Tibial artery (tissue), 4 donors: ENCODE measurements around the gene ROR1.

Experiments
- DNase-seq, 2 donors: peaks; one replicate each; pipeline ENCODE4 v3.0.0-alpha.2; 2019
- H3K27ac ChIP-seq, 2 donors: fragments of 200-600 bp; sonication (generic) in 1 of 2; 1 replicate in 1 of 2; 2 replicates in 1 of 2; pipeline ENCODE4 v1.5.1; 2018 to 2019; ENCODE audit warnings: mild to moderate bottlenecking in 1 of 2
- H3K27me3 ChIP-seq, 2 donors: fragments of 200-600 bp; sonication (generic) in 1 of 2; one replicate each; pipeline versions ENCODE4 v1.5.1 to v1.6.0; 2016 to 2019
- H3K36me3 ChIP-seq, 3 donors: fragments of 200-600 bp; sonication (generic) in 2 of 3; one replicate each; pipeline ENCODE4 v1.5.1; 2016 to 2019; ENCODE audit warnings: mild to moderate bottlenecking in 2 of 3
- H3K4me1 ChIP-seq, 4 donors: fragments of 200-600 bp; sonication (generic) in 2 of 4; 1 replicate in 3 of 4; 2 replicates in 1 of 4; pipeline ENCODE4 v1.5.1; 2016 to 2019
- H3K4me3 ChIP-seq, 2 donors: fragments of 200-600 bp; sonication (generic) in 1 of 2; 1 replicate in 1 of 2; 2 replicates in 1 of 2; pipeline ENCODE4 v1.5.1; 2018 to 2019; ENCODE audit warnings: mild to moderate bottlenecking in 2 of 2
- H3K9me3 ChIP-seq, 3 donors: fragments of 200-600 bp; sonication (generic) in 1 of 3; one replicate each; pipeline ENCODE4 v1.5.1; 2016 to 2019
- intact Hi-C: fragments of 100-400 bp; cut with DNase I; formaldehyde crosslinking; loops from one replicate; pipeline ENCODE4 v1.15.0; 2023; ENCODE audit warnings: low total_unique reads
- TF ChIP-seq, protein P1 (sequence below), 2 experiments: fragments of 200-600 bp in 1 of 2; fragments of 450-650 bp in 1 of 2; IDR thresholded peaks; one replicate each; pipeline ENCODE4 v1.5.1; 2017 to 2019; ENCODE audit warnings: antibody characterized with exemption in 2 of 2, mild to moderate bottlenecking in 1 of 2, moderate library complexity in 1 of 2

Gene ROR1

DNA sequence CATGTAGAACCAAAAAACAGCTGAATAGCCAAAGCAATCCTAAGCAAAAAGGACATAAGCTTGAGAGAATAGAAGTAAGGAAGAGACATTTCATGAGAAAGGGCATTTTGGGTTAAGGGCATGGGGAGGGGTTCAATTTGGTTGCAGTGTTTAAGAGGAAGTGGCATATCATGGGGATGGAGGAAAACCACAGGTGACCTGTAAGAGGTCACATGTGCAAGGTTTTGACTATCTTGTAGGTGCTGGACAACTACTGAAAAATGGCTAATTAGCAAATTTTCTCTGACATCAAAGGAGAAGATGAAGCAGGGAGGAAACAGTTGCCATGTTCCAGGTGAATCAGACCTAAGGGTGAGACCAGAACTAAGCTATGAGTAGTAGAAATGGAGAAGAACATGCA lies 31.3 kb upstream of the ROR1 start:
- no peak overlapping the region for H3K27ac ChIP-seq
- H3K27me3 ChIP-seq = no peaks in the 10 kb centered on the region
- H3K4me3 ChIP-seq = no peak overlapping the region
- intact Hi-C loops = no loop called here
- H3K9me3 ChIP-seq = no peaks in the 10 kb centered on the region
- no peak for DNase-seq
- TF ChIP-seq, protein P1, sequence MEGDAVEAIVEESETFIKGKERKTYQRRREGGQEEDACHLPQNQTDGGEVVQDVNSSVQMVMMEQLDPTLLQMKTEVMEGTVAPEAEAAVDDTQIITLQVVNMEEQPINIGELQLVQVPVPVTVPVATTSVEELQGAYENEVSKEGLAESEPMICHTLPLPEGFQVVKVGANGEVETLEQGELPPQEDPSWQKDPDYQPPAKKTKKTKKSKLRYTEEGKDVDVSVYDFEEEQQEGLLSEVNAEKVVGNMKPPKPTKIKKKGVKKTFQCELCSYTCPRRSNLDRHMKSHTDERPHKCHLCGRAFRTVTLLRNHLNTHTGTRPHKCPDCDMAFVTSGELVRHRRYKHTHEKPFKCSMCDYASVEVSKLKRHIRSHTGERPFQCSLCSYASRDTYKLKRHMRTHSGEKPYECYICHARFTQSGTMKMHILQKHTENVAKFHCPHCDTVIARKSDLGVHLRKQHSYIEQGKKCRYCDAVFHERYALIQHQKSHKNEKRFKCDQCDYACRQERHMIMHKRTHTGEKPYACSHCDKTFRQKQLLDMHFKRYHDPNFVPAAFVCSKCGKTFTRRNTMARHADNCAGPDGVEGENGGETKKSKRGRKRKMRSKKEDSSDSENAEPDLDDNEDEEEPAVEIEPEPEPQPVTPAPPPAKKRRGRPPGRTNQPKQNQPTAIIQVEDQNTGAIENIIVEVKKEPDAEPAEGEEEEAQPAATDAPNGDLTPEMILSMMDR (IDR thresholded peaks at IDR 0.05) = no peak
- H3K4me1 ChIP-seq = peaks cover 0 to 14% (median 2%) of the 10 kb centered on the region in 4 donors
- H3K36me3 ChIP-seq = no peaks in the 10 kb centered on the region

DNA sequence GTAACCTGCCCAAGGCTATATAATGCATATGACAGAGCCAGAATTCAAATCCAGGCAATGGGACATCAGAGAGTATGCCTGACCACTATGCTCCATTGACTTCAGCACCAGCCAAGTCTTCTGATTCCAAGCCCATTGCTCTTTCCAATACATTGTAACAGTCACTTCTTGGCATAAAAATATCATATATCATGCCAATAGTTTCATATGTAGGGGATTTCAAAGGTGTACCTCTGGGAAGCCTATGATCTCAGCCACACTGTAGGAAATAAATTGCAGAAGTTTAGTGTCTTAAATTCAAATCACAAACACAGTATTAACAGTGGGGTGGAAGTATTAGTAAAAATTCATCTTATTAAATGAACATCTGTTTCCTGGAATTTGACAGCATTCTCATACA lies 30.0 kb upstream of the ROR1 start:
- intact Hi-C loops = no loop called here
- DNase-seq = no peak
- Histone ChIP-seq H3K9me3 (no peaks in the 10 kb centered on the region), H3K27ac (no peak overlapping the region), H3K4me3 (no peak overlapping the region), H3K36me3 (no peaks in the 10 kb centered on the region), H3K4me1 (peaks cover 0 to 20% (median 4%) of the 10 kb centered on the region in 4 donors), H3K27me3 (no peaks in the 10 kb centered on the region)
- TF ChIP-seq, protein P1 (IDR thresholded peaks at IDR 0.05) = no peak

DNA sequence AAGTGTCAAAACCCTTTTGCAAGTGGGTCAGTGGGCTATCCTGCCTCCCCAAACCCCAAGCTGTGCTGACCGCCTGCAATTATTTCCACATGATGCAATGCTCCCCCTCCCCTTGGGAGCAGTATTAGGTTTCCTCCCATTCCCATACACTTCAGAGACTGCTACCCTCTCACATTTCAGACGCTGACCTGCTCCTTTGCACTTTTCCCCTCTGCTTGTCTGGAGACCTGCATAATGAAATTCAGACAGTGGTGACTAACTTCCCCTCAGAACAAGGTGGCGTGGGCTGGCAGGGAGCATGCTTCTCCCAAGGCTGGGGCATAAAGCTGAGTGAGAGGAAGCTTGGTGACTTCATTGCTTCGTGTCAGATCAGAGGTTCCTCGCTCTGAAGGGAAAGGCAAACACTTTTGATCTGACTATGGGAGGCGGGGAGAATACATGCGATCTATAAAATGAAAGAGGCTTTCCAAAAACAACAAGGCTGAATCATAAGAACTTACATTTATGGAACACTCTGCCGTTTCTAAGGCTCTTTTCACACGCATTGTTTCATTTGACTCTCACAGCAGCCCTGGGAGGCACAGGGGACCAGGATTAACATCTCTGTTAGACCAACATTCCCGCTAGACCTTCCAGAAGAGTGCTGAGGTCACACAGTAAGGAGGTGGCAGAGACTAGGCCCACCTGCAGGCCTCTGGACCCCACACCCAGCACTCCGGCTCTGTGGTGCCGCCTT lies 27.5 kb upstream of the ROR1 start:
- TF ChIP-seq, protein P1 (IDR thresholded peaks at IDR 0.05) = no peak
- no peaks in the 10 kb centered on the region for H3K9me3 ChIP-seq
- peak overlapping the region; percentile 8 to 27 for H3K27ac ChIP-seq
- DNase-seq = no peak
- H3K36me3 ChIP-seq = no peaks in the 10 kb centered on the region
- H3K4me3 ChIP-seq = no peak overlapping the region
- peaks cover 0 to 26% (median 9%) of the 10 kb centered on the region in 4 donors for H3K4me1 ChIP-seq
- intact Hi-C loops = no loop called here
- H3K27me3 ChIP-seq = no peaks in the 10 kb centered on the region

DNA sequence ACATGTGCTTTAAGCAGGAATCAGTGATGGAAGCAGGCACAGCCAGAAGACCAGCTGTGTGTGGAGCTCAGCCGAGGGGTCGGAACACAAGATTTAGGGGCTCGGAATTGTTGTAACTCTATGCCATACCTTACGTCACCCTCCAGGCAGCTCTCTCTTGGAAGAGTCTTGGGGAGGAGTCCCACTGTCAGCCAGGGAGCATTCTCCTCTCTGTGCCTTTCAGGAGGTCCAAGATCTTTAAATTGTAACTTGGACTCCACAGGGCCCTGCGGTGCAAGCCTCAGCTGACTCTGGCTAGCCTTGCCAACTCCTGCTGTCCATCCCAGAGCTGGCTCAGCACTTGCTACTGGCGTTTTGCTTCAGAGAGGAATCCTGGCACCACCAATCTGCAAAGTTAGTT lies 26.4 kb upstream of the ROR1 start:
- TF ChIP-seq, protein P1 (IDR thresholded peaks at IDR 0.05) = no peak
- intact Hi-C loops = no loop called here
- Histone ChIP-seq H3K36me3 (no peaks in the 10 kb centered on the region), H3K4me1 (peaks cover 0 to 27% (median 9%) of the 10 kb centered on the region in 4 donors), H3K9me3 (no peaks in the 10 kb centered on the region), H3K27me3 (no peaks in the 10 kb centered on the region), H3K27ac (peak overlapping the region in 1 of 2 donors; percentile 27), H3K4me3 (no peak overlapping the region)
- DNase-seq = no peak

DNA sequence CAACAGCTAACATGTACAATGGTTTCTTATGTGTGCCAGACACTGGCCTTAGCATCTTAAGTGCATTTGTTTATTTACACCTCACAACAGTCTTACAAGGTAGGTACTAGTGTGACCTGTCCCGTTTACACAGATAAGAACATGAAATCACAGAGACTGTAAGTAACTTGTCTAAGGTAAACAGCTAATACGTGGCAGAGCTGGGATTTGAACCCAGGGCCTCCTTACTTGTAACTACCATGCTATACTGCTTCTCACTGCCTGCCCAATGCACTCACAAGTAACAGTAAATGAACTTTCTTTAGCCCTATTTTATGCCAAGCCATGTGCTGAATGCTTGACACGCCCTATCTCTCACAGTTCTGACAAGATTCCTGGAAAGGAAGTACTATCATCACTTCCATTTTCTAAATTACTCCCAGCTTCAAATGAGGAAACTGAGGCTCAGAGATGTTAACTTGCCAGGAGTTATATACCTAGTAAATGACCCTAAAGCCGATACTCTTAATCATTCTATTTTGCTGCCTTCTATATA lies 25.7 kb upstream of the ROR1 start:
- Histone ChIP-seq H3K9me3 (no peaks in the 10 kb centered on the region), H3K36me3 (no peaks in the 10 kb centered on the region), H3K4me1 (peaks cover 0 to 27% (median 9%) of the 10 kb centered on the region in 4 donors), H3K27me3 (no peaks in the 10 kb centered on the region), H3K4me3 (no peak overlapping the region), H3K27ac (no peak overlapping the region)
- intact Hi-C loops = no loop called here
- TF ChIP-seq, protein P1 (IDR thresholded peaks at IDR 0.05) = no peak
- DNase-seq = no peak
